Skeletal muscle tissue (tissue), 4 donors: ENCODE data around the gene HTR4. TPM values are rescaled to one million over a fixed set of nuclear protein-coding genes. Genes with fewer than 3 reads are reported as not detected.
"Not testable (repeated sequence)": the region's sequence is repeated elsewhere in the genome, so short reads cannot be mapped to it uniquely, and the experiment has no call there.

Source experiments
- H3K27ac ChIP-seq: one replicate; pipeline ENCODE4 v1.7.0; 2013; ENCODE audit warnings: mild to moderate bottlenecking, low read depth, low read length, inconsistent platforms
- H3K27me3 ChIP-seq, 3 donors: one replicate each; pipeline ENCODE4 v1.7.0; 2013; ENCODE audit warnings: low read length in 3 of 3; ENCODE audit not compliant: control insufficient read depth in 3 of 3, insufficient read depth in 3 of 3
- H3K36me3 ChIP-seq, 3 donors: one replicate each; pipeline ENCODE4 v1.7.0; 2013; ENCODE audit warnings: low read length in 3 of 3; ENCODE audit not compliant: control insufficient read depth in 3 of 3, insufficient read depth in 3 of 3
- H3K4me1 ChIP-seq, 3 donors: one replicate each; pipeline ENCODE4 v1.7.0; 2013; ENCODE audit warnings: low read length in 3 of 3, mild to moderate bottlenecking in 3 of 3; ENCODE audit not compliant: control insufficient read depth in 3 of 3, insufficient read depth in 3 of 3
- H3K4me3 ChIP-seq, 3 donors: one replicate each; pipeline ENCODE4 v1.7.0; 2013; ENCODE audit warnings: low read length in 3 of 3
- H3K9ac ChIP-seq, 3 donors: one replicate each; pipeline ENCODE4 v1.7.0; 2013; ENCODE audit warnings: low read length in 3 of 3, mild to moderate bottlenecking in 3 of 3, moderate library complexity in 2 of 3, low read depth in 1 of 3
- H3K9me3 ChIP-seq, 3 donors: one replicate each; pipeline ENCODE4 v1.7.0; 2013; ENCODE audit warnings: low read length in 3 of 3; ENCODE audit not compliant: control insufficient read depth in 3 of 3
- total RNA-seq: library from RNA; depleted of rRNA; stranded (reverse); fragments of >200 nt; gene quantifications from one replicate; pipeline ENCODE4 v1.2.3, GENCODE V29; 2014
- donor health status: Osteomylitis.

Gene HTR4
- total RNA-seq, 1 donor from 2014 or later = not detected

GRCh38 chr5:148554621-148555020, 99.7 kb downstream of the HTR4 start:
- no peaks in the 10 kb centered on the region for H3K36me3 ChIP-seq
- H3K27ac ChIP-seq = no peak overlapping the region
- H3K9ac ChIP-seq = no peak overlapping the region
- no peaks in the 10 kb centered on the region for H3K4me1 ChIP-seq
- H3K27me3 ChIP-seq = no peaks in the 10 kb centered on the region
- H3K4me3 ChIP-seq = no peak overlapping the region
- H3K9me3 ChIP-seq = no peaks in the 10 kb centered on the region

GRCh38 chr5:148543727-148544126, 110.6 kb downstream of the HTR4 start:
- H3K36me3 ChIP-seq = no peaks in the 10 kb centered on the region
- H3K27me3 ChIP-seq = no peaks in the 10 kb centered on the region
- no peak overlapping the region for H3K27ac ChIP-seq
- H3K4me3 ChIP-seq = no peak overlapping the region
- no peaks in the 10 kb centered on the region for H3K9me3 ChIP-seq
- H3K9ac ChIP-seq = no peak overlapping the region
- H3K4me1 ChIP-seq = no peaks in the 10 kb centered on the region

GRCh38 chr5:148542812-148543211, 111.5 kb downstream of the HTR4 start:
- H3K27me3 ChIP-seq = no peaks in the 10 kb centered on the region
- H3K27ac ChIP-seq = no peak overlapping the region
- no peaks in the 10 kb centered on the region for H3K4me1 ChIP-seq

GRCh38 chr5:148541054-148541835, 113.1 kb downstream of the HTR4 start:
- no peaks in the 10 kb centered on the region for H3K4me1 ChIP-seq
- H3K27ac ChIP-seq = no peak overlapping the region
- H3K27me3 ChIP-seq = no peaks in the 10 kb centered on the region
- no peaks in the 10 kb centered on the region for H3K36me3 ChIP-seq
- H3K9me3 ChIP-seq = no peaks in the 10 kb centered on the region
- no peak overlapping the region for H3K9ac ChIP-seq
- no peak overlapping the region for H3K4me3 ChIP-seq

More at GRCh38 chr5:148542812-148543211, 111.5 kb downstream of the HTR4 start:
- no peak overlapping the region for H3K4me3 ChIP-seq
- H3K9me3 ChIP-seq = no peaks in the 10 kb centered on the region
- no peaks in the 10 kb centered on the region for H3K36me3 ChIP-seq
- H3K9ac ChIP-seq = no peak overlapping the region

GRCh38 chr5:148540647-148541046, 113.7 kb downstream of the HTR4 start:
- Histone ChIP-seq H3K4me1 (no peaks in the 10 kb centered on the region), H3K27me3 (no peaks in the 10 kb centered on the region), H3K9ac (no peak overlapping the region), H3K36me3 (no peaks in the 10 kb centered on the region), H3K4me3 (no peak overlapping the region), H3K27ac (no peak overlapping the region), H3K9me3 (no peaks in the 10 kb centered on the region)

GRCh38 chr5:148539851-148540250, 114.5 kb downstream of the HTR4 start:
- H3K9me3 ChIP-seq = peaks cover 0 to 5% (median 2%) of the 10 kb centered on the region in 3 donors
- H3K36me3 ChIP-seq = no peaks in the 10 kb centered on the region
- H3K4me3 ChIP-seq = no peak overlapping the region
- H3K4me1 ChIP-seq = no peaks in the 10 kb centered on the region
- no peak overlapping the region for H3K27ac ChIP-seq
- H3K9ac ChIP-seq = no peak overlapping the region
- H3K27me3 ChIP-seq = no peaks in the 10 kb centered on the region

GRCh38 chr5:148535190-148535589, 119.1 kb downstream of the HTR4 start:
- Histone ChIP-seq H3K9ac (no peak overlapping the region), H3K27ac (no peak overlapping the region), H3K27me3 (no peaks in the 10 kb centered on the region)

GRCh38 chr5:148532969-148533670, 121.2 kb downstream of the HTR4 start:
- H3K9ac ChIP-seq = no peak overlapping the region
- no peaks in the 10 kb centered on the region for H3K27me3 ChIP-seq
- H3K4me3 ChIP-seq = no peak overlapping the region
- H3K27ac ChIP-seq = no peak overlapping the region
- H3K36me3 ChIP-seq = no peaks in the 10 kb centered on the region
- H3K4me1 ChIP-seq = no peaks in the 10 kb centered on the region
- peaks cover 5 to 12% (median 5%) of the 10 kb centered on the region in 3 donors for H3K9me3 ChIP-seq

More at GRCh38 chr5:148535190-148535589, 119.1 kb downstream of the HTR4 start:
- Histone ChIP-seq H3K4me1 (no peaks in the 10 kb centered on the region), H3K4me3 (no peak overlapping the region), H3K9me3 (peaks cover 0 to 7% (median 2%) of the 10 kb centered on the region in 3 donors), H3K36me3 (no peaks in the 10 kb centered on the region)

GRCh38 chr5:148529450-148529849, 124.9 kb downstream of the HTR4 start:
- H3K9me3 ChIP-seq, H3K4me3 ChIP-seq, H3K4me1 ChIP-seq, H3K36me3 ChIP-seq, H3K27ac ChIP-seq, H3K27me3 ChIP-seq, H3K9ac ChIP-seq: not testable (repeated sequence)

GRCh38 chr5:148524721-148525120, 129.6 kb downstream of the HTR4 start:
- H3K27me3 ChIP-seq = no peaks in the 10 kb centered on the region
- no peak overlapping the region for H3K4me3 ChIP-seq
- H3K36me3 ChIP-seq = no peaks in the 10 kb centered on the region
- peaks cover 2 to 5% (median 3%) of the 10 kb centered on the region in 3 donors for H3K9me3 ChIP-seq
- no peak overlapping the region for H3K27ac ChIP-seq
- no peaks in the 10 kb centered on the region for H3K4me1 ChIP-seq
- no peak overlapping the region for H3K9ac ChIP-seq
